Endothelial cell of umbilical vein (primary cell): ENCODE data around the gene AGAP4.
"Not testable (repeated sequence)": the region's sequence is repeated elsewhere in the genome, so short reads cannot be mapped to it uniquely, and the experiment has no call there.

Experiments
- CTCF ChIP-seq, 2 donors: IDR thresholded peaks; 1 replicate in 1 of 2; 2 replicates in 1 of 2; pipeline ENCODE4 v1.5.1; 2011; ENCODE audit warnings: low read length in 2 of 2, mild to moderate bottlenecking in 2 of 2, moderate library complexity in 2 of 2, control low read depth in 1 of 2, inconsistent platforms in 1 of 2, low read depth in 1 of 2; ENCODE audit not compliant: insufficient read depth in 1 of 2; ENCODE audit errors: extremely low read depth in 1 of 2
- FOS ChIP-seq: IDR thresholded peaks from 2 replicates; pipeline ENCODE4 v1.6.1; 2011; ENCODE audit warnings: mild to moderate bottlenecking, low read length, moderate library complexity, borderline replicate concordance; ENCODE audit not compliant: insufficient read depth
- POLR2A ChIP-seq: IDR thresholded peaks from 2 replicates; pipeline ENCODE4 v1.6.1; 2012; ENCODE audit warnings: low read depth, mild to moderate bottlenecking, control low read depth, low read length

- TF ChIP-seq CTCF (IDR thresholded peaks at IDR 0.05; ENCODE audit: extremely low read depth in 1 of 2, insufficient read depth in 1 of 2, low read depth in 1 of 2, low read length in 2 of 2); FOS; POLR2A: not testable (repeated sequence)
Measured at GRCh38 chr10:45804996-45805395, 42.3 kb downstream of the AGAP4 start.
